OCI-M1 (cell line): ENCODE data around the gene FAP.

Experiments used
- DNase-seq: peaks from one replicate; lab custom pipeline; 2025; lab: John Stamatoyannopoulos, UW

The FAP gene

GRCh38 chr2:162242586-162243280 is 512 bp downstream of the FAP start:
- no peak for DNase-seq

GRCh38 chr2:162241571-162241970 is 1.7 kb downstream of the FAP start:
- DNase-seq: no peak

DNA sequence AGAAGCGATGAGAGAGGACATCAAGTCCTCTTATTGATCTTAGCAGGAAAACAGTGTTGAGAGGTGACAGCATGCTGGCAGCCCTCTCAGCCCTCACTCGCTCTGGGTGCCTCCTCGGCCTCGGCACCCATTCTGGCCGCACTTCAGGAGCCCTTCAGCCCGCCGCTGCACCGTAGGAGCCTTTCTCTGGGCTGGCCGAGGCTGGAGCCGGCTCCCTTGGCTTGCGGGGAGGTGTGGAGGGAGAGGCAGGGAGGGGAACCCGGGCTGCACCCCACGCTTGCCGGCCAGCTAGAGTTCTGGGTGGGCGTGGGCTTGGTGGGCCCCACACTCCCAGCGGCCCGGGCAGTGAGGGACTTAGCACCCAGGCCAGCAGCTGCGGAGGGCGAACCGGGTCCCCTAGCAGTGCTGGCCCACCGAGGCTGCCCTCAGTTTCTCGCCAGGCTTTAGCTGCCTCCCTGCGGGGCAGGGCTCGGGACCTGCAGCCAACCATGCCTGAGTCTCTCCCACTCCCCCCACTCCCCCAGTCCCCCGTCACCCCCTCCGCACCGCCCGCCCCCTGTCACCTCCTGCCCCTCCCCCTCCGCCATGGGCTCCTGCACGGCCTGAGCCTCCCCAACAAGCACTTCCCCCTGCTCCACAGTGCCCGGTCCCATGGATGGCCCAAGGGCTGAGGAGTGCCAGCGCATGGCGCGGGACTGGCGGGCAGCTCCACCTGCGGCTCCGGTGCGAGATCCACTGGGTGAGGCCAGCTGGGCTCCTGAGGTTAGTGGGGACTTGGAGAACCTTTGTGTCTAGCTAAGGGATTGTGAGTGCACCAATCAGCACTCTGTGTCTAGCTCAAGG is 8.4 kb downstream of the FAP start:
- no peak for DNase-seq

DNA sequence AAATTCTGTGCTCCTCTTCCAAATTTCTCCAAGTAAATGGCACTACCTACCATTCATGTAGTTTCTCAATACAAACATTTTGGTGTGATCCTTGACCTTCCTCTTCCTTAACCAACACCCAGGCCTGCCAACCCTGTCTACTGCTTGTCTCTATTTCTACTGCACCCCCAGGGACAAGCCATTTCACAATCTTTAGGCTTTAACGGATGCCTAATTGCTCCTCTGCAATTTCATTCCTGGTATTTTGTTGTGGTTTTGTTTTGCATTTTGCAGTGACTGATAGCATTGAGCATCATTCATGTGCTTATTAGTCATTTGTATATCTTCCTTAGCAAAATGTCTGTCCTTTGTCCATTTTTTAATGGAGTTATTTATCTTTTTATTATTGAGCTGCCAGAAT is 10.0 kb downstream of the FAP start:
- DNase-seq: peak; percentile 38

- DNase-seq: no peak
Observed at GRCh38 chr2:162232671-162233070, 10.6 kb downstream of the FAP start.

DNA sequence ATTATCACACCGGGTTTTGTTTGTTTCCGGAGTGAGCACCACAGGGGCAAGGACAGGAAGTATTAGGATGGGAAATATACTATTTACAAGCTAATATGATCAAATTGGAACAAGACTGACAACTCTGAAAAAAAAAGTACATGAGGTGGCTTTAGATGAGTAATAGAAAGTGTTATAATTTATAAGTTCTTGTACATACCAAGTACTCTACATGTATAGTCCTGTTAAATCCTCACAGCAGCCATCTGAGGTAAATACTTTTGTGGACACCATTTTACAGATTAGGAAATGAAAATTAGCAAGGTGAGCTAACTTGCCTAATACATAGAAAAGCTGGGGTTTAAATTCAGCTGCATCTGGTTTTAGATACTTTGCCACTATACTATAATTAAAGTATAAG is 11.2 kb downstream of the FAP start:
- no peak for DNase-seq

DNA sequence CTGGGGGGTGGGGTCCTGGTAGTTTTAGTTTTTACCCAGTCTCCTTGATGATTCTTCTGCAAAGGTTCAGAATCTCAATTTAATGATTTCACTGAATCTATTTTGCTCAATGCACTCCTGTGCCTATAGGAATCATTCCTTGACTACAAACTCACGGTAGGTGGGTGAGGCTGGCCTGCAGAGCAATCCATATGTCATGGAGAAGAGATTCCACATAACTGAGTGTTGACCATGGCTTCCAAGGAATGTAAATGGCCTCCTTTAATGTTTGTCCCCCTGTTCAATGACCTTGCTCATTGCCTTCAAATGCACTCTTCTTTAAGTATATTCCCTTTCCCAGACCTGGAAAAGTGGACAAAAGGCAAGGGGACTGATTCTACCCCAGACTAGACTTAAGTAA is 12.5 kb downstream of the FAP start:
- DNase-seq: no peak

- no peak for DNase-seq
Observed at GRCh38 chr2:162226836-162227235, 16.4 kb downstream of the FAP start.

GRCh38 chr2:162221064-162221463 is 22.2 kb downstream of the FAP start:
- DNase-seq: peak; percentile 83

DNA sequence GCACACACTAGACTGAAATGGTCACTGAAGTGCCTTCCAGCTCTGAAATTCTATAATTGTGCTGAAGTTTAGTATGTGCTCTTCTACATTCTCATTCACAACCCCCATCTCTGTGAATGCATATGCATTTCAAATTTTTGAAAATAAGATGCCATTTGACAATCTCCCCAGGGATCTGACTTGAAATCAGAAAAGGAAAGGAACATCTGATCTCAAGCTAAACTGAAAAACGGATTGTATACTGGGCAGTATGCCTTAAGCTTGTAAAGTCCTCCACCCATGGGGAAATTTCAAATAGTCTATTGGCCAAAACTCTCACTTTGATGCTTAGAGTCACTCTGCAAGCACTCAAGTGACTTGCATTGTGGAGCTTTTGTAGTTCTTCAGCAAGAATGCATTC is 22.9 kb downstream of the FAP start:
- no peak for DNase-seq

DNA sequence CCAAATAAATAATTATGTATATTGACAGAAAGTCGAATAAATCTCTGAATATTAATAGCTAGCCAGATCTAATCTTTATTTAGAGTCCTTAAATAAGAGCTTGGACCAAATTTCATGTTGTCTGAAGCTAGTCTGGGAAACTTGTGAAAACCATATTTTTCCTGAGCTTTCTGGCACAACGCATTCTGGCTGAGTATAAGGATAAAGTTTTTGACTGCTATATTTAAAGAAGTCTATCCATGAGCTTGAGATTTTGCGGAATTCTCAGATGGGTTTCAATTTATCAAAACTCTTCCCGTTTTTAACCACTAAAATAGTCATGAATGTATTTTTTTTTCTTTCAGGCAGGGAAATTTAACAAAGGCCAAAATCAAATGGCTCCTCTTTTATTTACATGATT is 23.8 kb downstream of the FAP start:
- DNase-seq: no peak

- no peak for DNase-seq
Observed at GRCh38 chr2:162217598-162217997, 25.6 kb downstream of the FAP start.

DNA sequence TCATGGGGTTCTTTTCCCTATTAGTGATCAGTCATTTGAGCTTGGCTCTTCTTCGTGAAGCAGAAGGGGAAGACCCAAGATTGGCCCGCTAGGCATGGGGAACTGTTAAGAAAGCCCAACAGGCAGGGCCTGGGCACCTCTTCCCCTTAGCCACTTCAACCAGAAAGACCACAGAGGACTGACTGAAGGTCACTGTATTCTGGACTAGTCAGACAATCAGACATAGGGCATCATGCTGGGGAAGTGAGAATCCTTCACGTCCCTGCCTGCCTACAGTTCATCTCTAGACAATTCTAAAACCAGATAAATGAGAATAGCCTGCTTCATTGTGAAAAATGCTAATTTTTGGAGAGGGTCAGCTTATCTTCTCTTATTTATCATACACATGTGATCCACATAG is 28.1 kb downstream of the FAP start:
- no peak for DNase-seq

DNA sequence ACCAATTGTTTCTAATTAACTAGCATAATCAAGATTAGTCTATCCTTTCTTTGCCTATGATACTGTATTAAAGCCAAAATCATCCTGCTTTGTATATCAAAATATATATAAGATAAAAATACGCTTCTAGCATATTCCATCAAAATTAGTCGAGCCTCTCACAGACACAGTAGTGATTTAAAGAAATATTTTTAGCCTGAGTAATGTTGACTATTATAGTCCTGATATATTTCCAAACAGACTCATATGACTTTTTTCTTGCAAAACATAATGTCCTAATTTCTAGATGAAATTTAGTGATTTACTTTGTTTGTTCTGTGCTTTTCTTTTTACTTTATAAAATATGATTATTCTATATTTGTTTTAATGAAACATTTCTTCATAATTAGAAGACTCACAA is 30.9 kb downstream of the FAP start:
- no peak for DNase-seq

- DNase-seq: no peak
Observed at GRCh38 chr2:162211732-162212131, 31.5 kb downstream of the FAP start.

DNA sequence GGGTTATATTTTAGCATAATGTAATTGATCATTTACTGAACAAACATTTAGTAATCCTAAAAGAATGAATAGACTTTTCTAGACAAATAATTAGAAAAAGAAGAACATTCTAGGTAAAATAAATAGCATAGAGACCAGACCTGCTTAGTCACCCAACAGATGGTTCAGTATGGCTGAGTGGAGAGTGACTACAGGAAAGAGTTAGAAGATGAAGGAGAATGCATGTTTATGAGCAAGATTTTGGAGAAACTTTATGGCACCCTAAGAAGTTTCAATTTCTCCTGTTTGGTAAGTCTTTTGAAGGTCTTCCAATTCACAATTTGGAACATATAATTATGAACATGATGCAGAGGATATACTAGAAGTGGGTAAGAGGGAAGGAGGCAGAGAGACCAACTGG is 32.9 kb downstream of the FAP start:
- peak; percentile 36 for DNase-seq

GRCh38 chr2:162202203-162202602 is 41.0 kb downstream of the FAP start:
- DNase-seq: no peak

DNA sequence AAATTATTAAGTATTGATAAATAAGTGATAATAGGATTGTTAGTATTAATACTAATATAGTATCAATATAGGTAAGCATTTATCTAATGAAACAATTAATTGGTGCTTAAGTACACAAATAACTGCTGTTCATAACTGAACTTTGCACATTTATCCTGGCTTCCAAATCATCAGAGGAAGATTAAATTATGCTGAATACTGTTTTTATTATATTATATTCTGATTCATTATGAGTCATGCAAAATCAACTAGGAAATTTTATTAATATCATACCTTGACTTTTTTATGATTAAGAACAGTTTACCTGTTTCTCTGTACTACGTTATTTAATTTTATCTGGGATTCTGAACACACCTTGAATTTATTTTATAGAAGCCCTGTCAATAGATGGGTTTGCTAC is 42.6 kb downstream of the FAP start:
- no peak for DNase-seq

DNA sequence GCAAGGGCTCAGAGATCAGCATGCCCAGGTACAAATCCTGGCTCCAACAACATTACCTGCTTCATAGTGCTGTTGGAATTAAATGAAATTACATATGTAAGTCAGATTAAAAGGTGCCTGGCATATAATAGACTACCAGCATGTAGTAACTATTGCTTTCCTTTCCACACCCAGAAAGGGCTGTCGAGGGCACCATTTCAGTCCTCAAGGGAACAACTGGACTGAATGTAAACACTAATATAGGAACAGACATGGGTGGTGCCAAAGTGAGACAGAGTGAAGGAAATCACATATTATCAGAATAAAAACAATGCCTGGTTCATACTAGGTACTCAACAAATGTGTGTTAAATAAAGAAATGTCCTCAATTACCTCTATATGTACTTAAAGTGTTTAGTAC is 43.3 kb downstream of the FAP start:
- no peak for DNase-seq

DNA sequence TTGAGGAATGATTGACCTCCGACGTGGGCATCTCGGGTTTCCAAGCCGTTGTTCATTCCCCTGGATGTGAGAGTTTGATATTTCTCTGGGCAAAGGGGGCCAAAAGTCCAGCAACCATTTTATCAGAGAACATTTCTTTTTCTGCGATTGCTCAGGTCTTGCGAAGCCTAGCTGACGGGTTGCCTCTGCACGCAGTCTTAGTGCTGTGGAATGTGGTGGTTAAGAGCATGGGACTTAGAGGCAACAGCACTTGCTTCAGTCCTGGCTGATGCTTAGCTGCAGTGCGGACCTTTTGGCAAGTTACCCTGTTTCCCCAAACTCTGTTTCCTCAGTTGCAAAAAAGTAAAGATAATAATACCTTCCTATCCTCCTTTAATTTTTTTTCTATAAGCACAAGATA is 45.0 kb downstream of the FAP start:
- DNase-seq: no peak

DNA sequence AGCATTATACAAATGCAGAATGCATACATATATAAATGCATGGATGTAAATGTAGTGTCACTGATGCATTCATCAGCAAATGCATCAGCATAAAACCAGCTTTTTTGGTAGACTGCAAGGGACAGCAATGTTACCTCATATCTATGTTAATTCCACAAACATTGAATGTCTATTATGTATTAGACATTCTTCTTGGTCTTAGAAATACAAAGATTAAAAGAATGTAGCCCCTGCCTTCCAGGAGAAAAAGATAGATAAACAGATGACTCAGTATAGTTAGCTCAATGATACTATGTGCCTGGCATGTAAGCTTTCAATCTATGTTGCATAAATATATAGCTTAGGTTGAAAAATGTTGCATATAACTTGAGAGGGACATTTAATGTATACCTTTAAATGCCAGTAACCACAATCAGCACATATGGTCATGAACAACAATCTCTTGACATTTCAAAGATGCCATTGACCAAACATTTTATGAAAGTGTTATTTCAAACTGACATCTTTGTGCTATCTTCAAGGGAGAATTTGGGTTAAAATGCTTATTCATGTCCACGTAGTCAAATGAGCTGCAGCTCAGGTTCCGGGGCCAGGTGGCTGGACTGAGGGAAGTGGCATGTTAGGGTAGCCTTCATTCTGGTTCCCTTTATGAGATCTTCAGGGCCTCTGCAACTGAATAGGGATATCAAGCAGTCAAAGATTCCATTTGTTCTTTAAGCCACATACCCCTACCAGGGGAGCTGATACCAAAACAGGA is 46.0 kb downstream of the FAP start:
- DNase-seq: no peak

- no peak for DNase-seq
Observed at GRCh38 chr2:162196638-162197037, 46.6 kb downstream of the FAP start.

- no peak for DNase-seq
Observed at GRCh38 chr2:162188451-162188850, 54.8 kb downstream of the FAP start.
